ENCODE results near the gene EXOC4. TPM values are rescaled to one million over a fixed set of nuclear protein-coding genes. Genes with fewer than 3 reads are reported as not detected.

The EXOC4 gene
- total RNA-seq, 2 experiments from 2014 or later, result 51.9 to 90.1 TPM

- Mint-ChIP-seq H3K4me3 (no peak overlapping the region), H3K36me3 (ENCODE audit: low read depth) (peaks cover 10% of the 10 kb centered on the region), H3K27me3 (no peaks in the 10 kb centered on the region), H3K9me3 (ENCODE audit: low read depth) (no peaks in the 10 kb centered on the region), H3K4me1 (no peaks in the 10 kb centered on the region), H3K27ac (no peak overlapping the region)
- ATAC-seq (no peak), DNase-seq (no peak)
- POLR2A ChIA-PET, result no interaction called here
- intact Hi-C loops (cut with DNase I, micrococcal nuclease), result no loop called here
- CTCF ChIA-PET, result no interaction called here
Measured at GRCh38 chr7:133502498-133502897, 249.6 kb downstream of the EXOC4 start.

GRCh38 chr7:133502972-133503371 lies 250.1 kb downstream of the EXOC4 start:
- H3K4me3 Mint-ChIP-seq, result no peak overlapping the region
- ChIA-PET POLR2A (no interaction called here), CTCF (no interaction called here)
- H3K36me3 Mint-ChIP-seq (ENCODE audit: low read depth), result peaks cover 8% of the 10 kb centered on the region
- H3K27ac Mint-ChIP-seq, result no peak overlapping the region
- H3K27me3 Mint-ChIP-seq, result no peaks in the 10 kb centered on the region
- no peaks in the 10 kb centered on the region for H3K9me3 Mint-ChIP-seq (ENCODE audit: low read depth)
- intact Hi-C loops (cut with DNase I, micrococcal nuclease), result no loop called here
- no peaks in the 10 kb centered on the region for H3K4me1 Mint-ChIP-seq
- ATAC-seq, result no peak
- no peak for DNase-seq

- intact Hi-C loops (cut with DNase I, micrococcal nuclease), result no loop called here
- Mint-ChIP-seq H3K9me3 (ENCODE audit: low read depth) (no peaks in the 10 kb centered on the region), H3K27me3 (no peaks in the 10 kb centered on the region), H3K27ac (no peak overlapping the region), H3K4me1 (no peaks in the 10 kb centered on the region), H3K36me3 (ENCODE audit: low read depth) (peaks cover 15% of the 10 kb centered on the region), H3K4me3 (no peak overlapping the region)
- POLR2A ChIA-PET, result no interaction called here
- CTCF ChIA-PET, result no interaction called here
- ATAC-seq (no peak), DNase-seq (no peak)
Measured at GRCh38 chr7:133504825-133505224, 251.9 kb downstream of the EXOC4 start.

GRCh38 chr7:133509822-133510221 lies 256.9 kb downstream of the EXOC4 start:
- Mint-ChIP-seq H3K27me3 (no peaks in the 10 kb centered on the region), H3K4me3 (no peak overlapping the region), H3K4me1 (no peaks in the 10 kb centered on the region), H3K27ac (no peak overlapping the region), H3K36me3 (ENCODE audit: low read depth) (peaks cover 25% of the 10 kb centered on the region), H3K9me3 (ENCODE audit: low read depth) (peaks cover 2% of the 10 kb centered on the region)
- ChIA-PET CTCF (no interaction called here), POLR2A (no interaction called here)
- intact Hi-C loops (cut with DNase I, micrococcal nuclease), result no loop called here
- ATAC-seq, result no peak
- DNase-seq, result no peak

GRCh38 chr7:133510326-133511055 lies 257.6 kb downstream of the EXOC4 start:
- H3K9me3 Mint-ChIP-seq (ENCODE audit: low read depth), result peaks cover 2% of the 10 kb centered on the region
- no peak overlapping the region for H3K27ac Mint-ChIP-seq
- H3K4me3 Mint-ChIP-seq, result no peak overlapping the region
- CTCF ChIA-PET, result no interaction called here
- POLR2A ChIA-PET, result no interaction called here
- no peak for ATAC-seq
- no peak for DNase-seq
- intact Hi-C loops (cut with DNase I, micrococcal nuclease), result no loop called here
- no peaks in the 10 kb centered on the region for H3K27me3 Mint-ChIP-seq
- H3K36me3 Mint-ChIP-seq (ENCODE audit: low read depth), result peaks cover 25% of the 10 kb centered on the region
- H3K4me1 Mint-ChIP-seq, result no peaks in the 10 kb centered on the region

GRCh38 chr7:133511252-133511651 lies 258.4 kb downstream of the EXOC4 start:
- ATAC-seq (no peak), DNase-seq (no peak)
- intact Hi-C loops (cut with DNase I, micrococcal nuclease), result no loop called here
- Mint-ChIP-seq H3K27ac (no peak overlapping the region), H3K9me3 (ENCODE audit: low read depth) (peaks cover 2% of the 10 kb centered on the region), H3K36me3 (ENCODE audit: low read depth) (peaks cover 26% of the 10 kb centered on the region), H3K4me1 (no peaks in the 10 kb centered on the region), H3K27me3 (no peaks in the 10 kb centered on the region), H3K4me3 (no peak overlapping the region)
- CTCF ChIA-PET, result no interaction called here
- POLR2A ChIA-PET, result no interaction called here

GRCh38 chr7:133511708-133512107 lies 258.8 kb downstream of the EXOC4 start:
- ChIA-PET POLR2A (no interaction called here), CTCF (no interaction called here)
- Mint-ChIP-seq H3K27me3 (no peaks in the 10 kb centered on the region), H3K4me3 (no peak overlapping the region), H3K36me3 (ENCODE audit: low read depth) (peaks cover 28% of the 10 kb centered on the region), H3K27ac (no peak overlapping the region), H3K9me3 (ENCODE audit: low read depth) (peaks cover 5% of the 10 kb centered on the region), H3K4me1 (no peaks in the 10 kb centered on the region)
- intact Hi-C loops (cut with DNase I, micrococcal nuclease), result no loop called here
- DNase-seq (no peak), ATAC-seq (no peak)

- intact Hi-C loops (cut with DNase I, micrococcal nuclease), result no loop called here
- H3K4me3 Mint-ChIP-seq, result no peak overlapping the region
- H3K36me3 Mint-ChIP-seq (ENCODE audit: low read depth), result peaks cover 30% of the 10 kb centered on the region
- H3K27me3 Mint-ChIP-seq, result no peaks in the 10 kb centered on the region
- no peak overlapping the region for H3K27ac Mint-ChIP-seq
- peaks cover 8% of the 10 kb centered on the region for H3K9me3 Mint-ChIP-seq (ENCODE audit: low read depth)
- CTCF ChIA-PET, result no interaction called here
- H3K4me1 Mint-ChIP-seq, result no peaks in the 10 kb centered on the region
- ATAC-seq (no peak), DNase-seq (no peak)
- POLR2A ChIA-PET, result no interaction called here
Measured at GRCh38 chr7:133512560-133512959, 259.7 kb downstream of the EXOC4 start.

GRCh38 chr7:133513608-133514007 lies 260.7 kb downstream of the EXOC4 start:
- Mint-ChIP-seq H3K36me3 (ENCODE audit: low read depth) (peaks cover 26% of the 10 kb centered on the region), H3K27ac (no peak overlapping the region), H3K9me3 (ENCODE audit: low read depth) (peaks cover 11% of the 10 kb centered on the region), H3K27me3 (no peaks in the 10 kb centered on the region), H3K4me1 (no peaks in the 10 kb centered on the region), H3K4me3 (no peak overlapping the region)
- POLR2A ChIA-PET, result no interaction called here
- CTCF ChIA-PET, result interaction anchor here (0.6 kb wide), 1 partner anchor 523 kb away, joined by 3 read pairs; no protein-coding TSS in a partner anchor
- intact Hi-C loops (cut with DNase I, micrococcal nuclease), result no loop called here
- no peak for DNase-seq
- no peak for ATAC-seq

- H3K4me3 Mint-ChIP-seq, result no peak overlapping the region
- H3K4me1 Mint-ChIP-seq, result no peaks in the 10 kb centered on the region
- H3K27ac Mint-ChIP-seq, result no peak overlapping the region
- no peak for ATAC-seq
- intact Hi-C loops (cut with DNase I, micrococcal nuclease), result no loop called here
- no peak for DNase-seq
- H3K36me3 Mint-ChIP-seq (ENCODE audit: low read depth), result peaks cover 21% of the 10 kb centered on the region
- no peaks in the 10 kb centered on the region for H3K27me3 Mint-ChIP-seq
- peaks cover 11% of the 10 kb centered on the region for H3K9me3 Mint-ChIP-seq (ENCODE audit: low read depth)
- ChIA-PET CTCF (no interaction called here), POLR2A (no interaction called here)
Measured at GRCh38 chr7:133514551-133514950, 261.7 kb downstream of the EXOC4 start.

GRCh38 chr7:133517766-133518165 lies 264.9 kb downstream of the EXOC4 start:
- Mint-ChIP-seq H3K27me3 (no peaks in the 10 kb centered on the region), H3K9me3 (ENCODE audit: low read depth) (peaks cover 10% of the 10 kb centered on the region), H3K27ac (no peak overlapping the region), H3K36me3 (ENCODE audit: low read depth) (peaks cover 10% of the 10 kb centered on the region), H3K4me3 (no peak overlapping the region), H3K4me1 (no peaks in the 10 kb centered on the region)
- ChIA-PET POLR2A (no interaction called here), CTCF (no interaction called here)
- intact Hi-C loops (cut with DNase I, micrococcal nuclease), result no loop called here
- ATAC-seq (no peak), DNase-seq (no peak)

GRCh38 chr7:133518718-133519117 lies 265.8 kb downstream of the EXOC4 start:
- Mint-ChIP-seq H3K27me3 (no peaks in the 10 kb centered on the region), H3K36me3 (ENCODE audit: low read depth) (peaks cover 6% of the 10 kb centered on the region), H3K4me1 (no peaks in the 10 kb centered on the region), H3K4me3 (no peak overlapping the region), H3K27ac (no peak overlapping the region), H3K9me3 (ENCODE audit: low read depth) (peaks cover 10% of the 10 kb centered on the region)
- POLR2A ChIA-PET, result no interaction called here
- CTCF ChIA-PET, result no interaction called here
- ATAC-seq, result no peak
- intact Hi-C loops (cut with DNase I, micrococcal nuclease), result no loop called here
- DNase-seq, result no peak

- intact Hi-C loops (cut with DNase I, micrococcal nuclease), result no loop called here
- CTCF ChIA-PET, result no interaction called here
- POLR2A ChIA-PET, result no interaction called here
- Mint-ChIP-seq H3K4me3 (no peak overlapping the region), H3K4me1 (no peaks in the 10 kb centered on the region), H3K36me3 (ENCODE audit: low read depth) (peaks cover 6% of the 10 kb centered on the region), H3K27me3 (no peaks in the 10 kb centered on the region), H3K9me3 (ENCODE audit: low read depth) (peaks cover 10% of the 10 kb centered on the region), H3K27ac (no peak overlapping the region)
- no peak for DNase-seq
- ATAC-seq, result no peak
Measured at GRCh38 chr7:133520248-133520647, 267.4 kb downstream of the EXOC4 start.

All from activated CD4-positive, alpha-beta T cell treated with anti-CD3 and anti-CD28 coated beads for 36 hours (primary cell).